Pancreas (tissue), 10 donors: ENCODE data around the gene PFAS. TPM values are rescaled to one million over a fixed set of nuclear protein-coding genes. Genes with fewer than 3 reads are reported as not detected.

Experiments
- ATAC-seq, 4 donors: fragments of 200-7000 bp; cut with Tn5 transposase; one replicate each; pipeline versions ENCODE4 v1.8.0 to v1.9.1; 2020; ENCODE audit warnings: mild to moderate bottlenecking in 4 of 4, moderate library complexity in 4 of 4
- DNase-seq, 6 donors: peaks; one replicate each; pipeline ENCODE4 v3.0.0-alpha.2; 2020
- FAIRE-seq: peaks from 2 replicates; lab custom pipeline; 2012; peaks lifted over from hg19 to GRCh38; lab: Jason Lieb, UNC
- H3K27ac ChIP-seq, 4 donors: fragments of 200-600 bp; sonication (generic); 1 replicate in 3 of 4; 2 replicates in 1 of 4; pipeline versions ENCODE4 v1.5.0 to v1.8.0; 2020
- H3K27me3 ChIP-seq, 4 donors: fragments of 200-600 bp; one replicate each; pipeline ENCODE4 v1.8.0; 2021
- H3K36me3 ChIP-seq, 3 donors: fragments of 200-600 bp; sonication (generic) in 1 of 3; one replicate each; pipeline versions ENCODE4 v1.5.0 to v1.8.0; 2020 to 2021
- H3K4me1 ChIP-seq, 3 donors: fragments of 200-600 bp; one replicate each; pipeline ENCODE4 v1.8.0; 2021
- H3K4me3 ChIP-seq, 4 donors: fragments of 200-600 bp; sonication (generic) in 2 of 4; one replicate each; pipeline versions ENCODE4 v1.5.0 to v1.8.0; 2020 to 2021
- H3K9me3 ChIP-seq, 4 donors: fragments of 200-600 bp; one replicate each; pipeline ENCODE4 v1.8.0; 2021
- CTCF ChIP-seq, 4 donors: fragments of 200-600 bp; sonication (generic) in 3 of 4; IDR thresholded peaks; one replicate each; pipeline versions ENCODE4 v1.5.0 to v1.8.0; 2021; ENCODE audit warnings: antibody characterized with exemption in 4 of 4
- WGBS, 2 donors: extraction: QIAGEN DNeasy Blood & Tissue Kit; methylation state at CpG; one replicate each; pipeline ENCODE4 v1.1.7; 2013; 5-methylcytosine and 5-hydroxymethylcytosine counted together
- intact Hi-C, 3 donors: fragments of 100-400 bp; cut with DNase I; formaldehyde crosslinking; loops; one replicate each; pipeline versions ENCODE4 v1.11.1 to v1.14.2; 2022
- polyA plus RNA-seq, 2 donors: library from polyadenylated mRNA; stranded (reverse); fragments of 200-250 nt; gene quantifications; one replicate each; pipeline ENCODE4 v1.2.3, GENCODE V29; 2013
- total RNA-seq, 6 donors: library from RNA; stranded (reverse); fragmentation: NEBNext Ultra II Directional in 4 of 6; extraction: Animal tissue kit (Norgen Biotek cat#: 25700) in 4 of 6; gene quantifications; one replicate each; pipeline versions ENCODE4 v1.2.1 to v1.2.4, GENCODE V29; 2021 to 2023
- donor health status: healthy with polysubstance abuse.
- donor health status: DM: no; HTN: no; CAD: no; lungs with moderate emphysema.
- donor health status: DM: no; HTN: no; CAD: no.
- donor health status: control.
- donor health status: control.
- donor health status: Bipolar disorder and iron deficiency.
- donor health status: DM: yes; HTN: yes; CAD: no.
- donor health status: DM: no; HTN: no; CAD: no.
- donor health status: DM: no; HTN: no; CAD: no.
- donor health status: DM: yes; HTN: yes; CAD: no.

Gene PFAS
- total and polyA plus RNA-seq, 8 donors = 11.5 to 21.4 (median 18.7) TPM

GRCh38 chr17:8267480-8268147, 18.5 kb downstream of the PFAS start:
- FAIRE-seq (peak; percentile 98), DNase-seq (no peak), ATAC-seq (no peak)
- H3K27me3 ChIP-seq = no peaks in the 10 kb centered on the region
- H3K27ac ChIP-seq = no peak overlapping the region
- 88 to 92% methylated on average over 13 of the region's 13 CpGs for WGBS, 2 donors
- H3K9me3 ChIP-seq = no peaks in the 10 kb centered on the region
- H3K4me3 ChIP-seq = no peak overlapping the region
- TF ChIP-seq CTCF (IDR thresholded peaks at IDR 0.05) = no peak
- H3K4me1 ChIP-seq = peaks cover 0 to under 1% (median under 1%) of the 10 kb centered on the region in 3 donors
- intact Hi-C loops = no loop called here
- H3K36me3 ChIP-seq = peaks cover 0 to 28% (median 16%) of the 10 kb centered on the region in 3 donors

- Histone ChIP-seq H3K4me3 (no peak overlapping the region), H3K36me3 (peaks cover 0 to 28% (median 16%) of the 10 kb centered on the region in 3 donors), H3K9me3 (no peaks in the 10 kb centered on the region), H3K27me3 (no peaks in the 10 kb centered on the region), H3K27ac (no peak overlapping the region), H3K4me1 (peaks cover 0 to 11% (median 9%) of the 10 kb centered on the region in 3 donors)
- FAIRE-seq (no peak), DNase-seq (no peak), ATAC-seq (no peak)
- no peak for TF ChIP-seq CTCF (IDR thresholded peaks at IDR 0.05)
- 95 to 97% methylated on average over 29 of the region's 29 CpGs for WGBS, 2 donors
- intact Hi-C loops = no loop called here
These were observed 19.6 kb downstream of the PFAS start for GRCh38 chr17:8268550-8269298.

GRCh38 chr17:8272421-8272820, 23.3 kb downstream of the PFAS start:
- FAIRE-seq = no peak
- intact Hi-C loops = no loop called here
- no peak for ATAC-seq
- 85 to 86% methylated on average over 1 of the region's 1 CpG for whole genome bisulfite sequencing, 2 donors
- H3K27ac ChIP-seq = peak overlapping the region in 1 of 4 donors; percentile 76
- no peak for DNase-seq
- H3K9me3 ChIP-seq = no peaks in the 10 kb centered on the region
- H3K27me3 ChIP-seq = no peaks in the 10 kb centered on the region
- H3K36me3 ChIP-seq = peaks cover 0 to 4% (median 0%) of the 10 kb centered on the region in 3 donors
- H3K4me1 ChIP-seq = peaks cover 8 to 37% (median 21%) of the 10 kb centered on the region in 3 donors
- TF ChIP-seq CTCF (IDR thresholded peaks at IDR 0.05) = no peak
- H3K4me3 ChIP-seq = no peak overlapping the region

- H3K27ac ChIP-seq = peak overlapping the region in 3 of 4 donors; percentile 46 to 76 (median 74)
- H3K36me3 ChIP-seq = peaks cover 0 to 4% (median 0%) of the 10 kb centered on the region in 3 donors
- no peaks in the 10 kb centered on the region for H3K27me3 ChIP-seq
- DNase-seq (peak in 2 of 6 donors; percentile 52 to 71), FAIRE-seq (no peak), ATAC-seq (peak; percentile 78 to 87 (median 80))
- 65 to 68% methylated on average over 4 of the region's 4 CpGs for WGBS, 2 donors
- intact Hi-C loops = no loop called here
- no peak overlapping the region for H3K4me3 ChIP-seq
- H3K9me3 ChIP-seq = no peaks in the 10 kb centered on the region
- peaks cover 8 to 41% (median 21%) of the 10 kb centered on the region in 3 donors for H3K4me1 ChIP-seq
- TF ChIP-seq CTCF (IDR thresholded peaks at IDR 0.05) = no peak
These were observed 24.9 kb downstream of the PFAS start for GRCh38 chr17:8273884-8274444.
